NCI-H1417 (cell line): ENCODE measurements around the gene PPP1R9A.

ENCODE experiments used
- DNase-seq, 3 experiments: peaks; one replicate each; lab custom pipeline; 2025; lab: John Stamatoyannopoulos, UW

PPP1R9A gene

DNA sequence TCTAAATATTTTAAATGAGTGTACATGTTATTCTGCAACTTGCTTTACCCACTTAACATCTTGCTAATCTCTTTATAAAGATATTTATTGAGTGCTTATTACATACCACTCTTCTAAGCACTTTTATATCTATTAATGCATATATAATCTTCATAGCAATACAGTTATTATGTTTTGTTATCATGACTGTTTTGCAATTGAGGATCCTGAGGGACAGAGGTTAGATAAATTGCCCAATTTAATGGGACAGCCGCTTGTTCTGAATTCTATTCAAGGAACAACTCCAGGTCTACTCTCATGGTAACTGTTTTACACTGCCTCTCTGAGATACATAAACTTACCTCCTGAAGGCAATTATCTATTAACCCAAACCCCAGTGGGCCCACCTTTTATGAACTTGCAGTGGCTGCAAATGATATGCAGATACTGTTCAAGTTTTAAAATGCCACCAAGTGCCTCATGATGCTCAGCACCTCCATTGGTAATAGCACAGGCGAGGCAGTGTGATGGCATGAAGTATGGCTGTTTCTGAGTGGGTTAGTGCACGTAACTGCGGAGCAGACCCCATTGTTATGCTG lies 356.5 kb downstream of the PPP1R9A start:
- DNase-seq = no peak

DNA sequence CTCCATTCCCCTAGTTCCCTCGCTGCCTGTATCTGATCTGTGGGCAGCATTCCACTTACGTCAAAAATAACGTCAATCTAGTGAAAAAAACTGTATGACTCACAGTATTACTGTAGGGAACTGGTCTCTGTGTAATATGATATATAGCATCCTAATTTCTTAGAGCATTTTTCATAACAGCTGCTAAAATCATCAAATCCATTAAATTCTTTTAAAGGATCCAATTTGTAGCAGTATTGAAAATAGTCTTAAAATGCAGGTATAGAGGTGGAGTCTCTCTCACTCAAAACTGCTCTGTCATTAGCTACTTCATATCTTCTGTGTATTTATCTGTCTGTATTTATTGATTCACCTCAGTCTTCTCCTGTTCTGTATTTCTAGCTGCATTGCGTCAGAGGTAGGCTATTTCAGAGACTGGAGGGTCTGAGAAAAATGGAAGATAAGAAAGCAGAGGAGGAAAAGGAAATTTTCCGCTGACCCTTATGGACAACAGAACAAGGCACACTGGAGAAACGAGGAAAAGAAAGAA lies 357.0 kb downstream of the PPP1R9A start:
- no peak for DNase-seq

DNA sequence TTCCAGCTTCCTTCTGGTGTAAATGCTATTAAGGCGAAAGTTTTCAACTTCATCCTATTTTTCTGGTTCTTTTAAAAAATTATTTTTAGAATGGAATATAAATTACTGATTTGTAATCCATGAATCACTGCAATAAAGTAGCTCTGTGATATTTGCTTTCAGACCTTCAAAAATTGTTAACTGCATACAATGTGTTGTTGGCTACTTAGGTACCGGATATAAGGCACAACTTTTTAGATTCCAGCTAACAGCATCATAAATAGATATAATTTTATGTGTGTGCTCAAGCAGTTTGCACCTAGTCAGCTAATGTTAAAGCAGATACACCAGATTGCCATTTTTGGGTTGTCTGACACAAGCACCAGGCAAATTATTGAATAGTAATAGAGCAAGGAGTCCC lies 358.2 kb downstream of the PPP1R9A start:
- no peak for DNase-seq

DNA sequence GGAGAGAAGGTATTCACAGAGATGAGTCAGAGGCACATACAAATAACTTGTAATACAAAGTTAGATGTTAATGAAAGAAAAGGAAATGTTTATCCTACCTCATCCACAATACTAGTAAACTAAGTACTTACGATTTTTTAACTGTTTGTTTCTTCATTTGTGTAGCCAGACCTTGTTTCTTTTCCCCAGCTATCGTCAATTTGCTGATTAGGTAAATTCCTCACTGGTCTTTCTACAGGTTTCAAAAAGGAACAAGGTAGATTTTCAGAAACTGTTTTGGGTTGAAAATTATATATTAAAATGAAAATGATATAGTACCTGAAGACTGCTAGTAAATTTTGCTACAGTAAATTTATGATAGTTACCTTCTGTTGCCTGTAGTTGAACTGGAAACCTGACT lies 360.4 kb downstream of the PPP1R9A start:
- DNase-seq = no peak

DNA sequence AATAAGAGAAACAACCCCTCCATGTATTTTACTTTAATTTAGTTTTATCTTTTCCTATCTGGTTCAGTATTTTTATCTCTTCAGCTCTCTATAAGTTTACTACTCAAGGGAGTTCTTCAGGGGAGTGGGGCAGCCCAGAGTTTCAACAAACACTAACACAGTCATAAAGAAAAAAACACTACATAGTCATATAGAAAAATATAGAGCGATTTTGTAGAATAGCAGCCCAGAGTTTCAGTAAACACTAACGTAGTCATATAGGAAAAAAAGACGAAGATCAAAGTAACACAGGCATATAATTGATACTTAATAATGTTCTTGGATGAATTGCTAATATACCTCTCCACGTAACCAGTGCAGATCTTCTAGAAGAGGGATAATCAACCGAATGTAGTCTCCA lies 362.2 kb downstream of the PPP1R9A start:
- no peak for DNase-seq

DNA sequence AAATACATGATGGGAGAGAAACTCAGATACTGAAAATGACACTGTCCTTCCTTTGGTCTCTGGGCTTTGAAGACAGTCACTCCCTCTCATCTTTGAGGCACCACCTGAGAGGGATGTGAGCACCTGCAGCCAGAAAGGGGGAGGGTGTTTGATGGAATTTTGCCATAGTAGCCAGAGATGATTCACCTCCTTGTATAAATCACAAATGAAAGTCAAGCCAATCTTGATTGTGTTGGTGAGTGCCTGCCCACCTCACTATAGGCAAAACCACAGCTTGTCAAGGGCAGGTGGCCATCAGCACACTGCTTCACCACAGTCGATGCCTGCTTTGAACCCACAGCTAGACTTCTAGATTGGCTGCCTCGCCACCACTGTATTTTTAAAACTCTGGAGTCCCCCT lies 368.7 kb downstream of the PPP1R9A start:
- no peak for DNase-seq

DNA sequence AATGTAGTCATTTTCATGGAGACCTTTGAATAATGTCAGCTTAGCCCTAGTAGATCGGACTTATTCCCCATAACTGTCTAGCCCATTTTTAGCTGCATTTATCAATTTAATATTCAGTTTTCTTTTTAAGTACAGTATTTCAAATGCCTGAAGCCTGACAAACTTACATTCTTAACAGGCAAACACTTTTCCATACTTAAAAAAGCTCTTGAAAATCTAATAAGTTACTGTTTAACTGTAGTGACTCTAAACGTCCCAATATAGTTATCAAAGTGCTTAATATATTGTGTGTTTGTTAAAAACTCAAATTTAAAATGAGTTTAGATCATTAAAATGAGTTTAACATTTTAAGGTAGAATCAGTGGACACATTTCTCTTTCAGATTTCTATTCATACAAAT lies 372.0 kb downstream of the PPP1R9A start:
- DNase-seq = no peak

DNA sequence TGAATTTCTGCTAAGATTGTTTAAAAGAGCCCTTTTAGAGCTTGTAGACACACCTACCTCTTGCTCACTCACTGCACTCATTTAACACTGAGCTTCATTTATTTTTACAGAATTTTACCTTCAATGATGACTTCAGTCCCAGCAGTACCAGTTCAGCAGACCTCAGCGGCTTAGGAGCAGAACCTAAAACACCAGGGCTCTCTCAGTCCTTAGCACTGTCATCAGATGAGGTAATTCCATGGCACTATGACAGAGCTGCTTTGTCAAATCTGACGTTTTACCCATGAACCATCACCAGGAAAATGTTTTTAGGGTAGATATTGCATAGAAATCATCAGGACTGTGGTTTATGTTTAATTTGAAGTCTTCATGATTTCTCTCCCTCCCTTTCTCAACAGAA lies 378.7 kb downstream of the PPP1R9A start:
- no peak for DNase-seq

DNA sequence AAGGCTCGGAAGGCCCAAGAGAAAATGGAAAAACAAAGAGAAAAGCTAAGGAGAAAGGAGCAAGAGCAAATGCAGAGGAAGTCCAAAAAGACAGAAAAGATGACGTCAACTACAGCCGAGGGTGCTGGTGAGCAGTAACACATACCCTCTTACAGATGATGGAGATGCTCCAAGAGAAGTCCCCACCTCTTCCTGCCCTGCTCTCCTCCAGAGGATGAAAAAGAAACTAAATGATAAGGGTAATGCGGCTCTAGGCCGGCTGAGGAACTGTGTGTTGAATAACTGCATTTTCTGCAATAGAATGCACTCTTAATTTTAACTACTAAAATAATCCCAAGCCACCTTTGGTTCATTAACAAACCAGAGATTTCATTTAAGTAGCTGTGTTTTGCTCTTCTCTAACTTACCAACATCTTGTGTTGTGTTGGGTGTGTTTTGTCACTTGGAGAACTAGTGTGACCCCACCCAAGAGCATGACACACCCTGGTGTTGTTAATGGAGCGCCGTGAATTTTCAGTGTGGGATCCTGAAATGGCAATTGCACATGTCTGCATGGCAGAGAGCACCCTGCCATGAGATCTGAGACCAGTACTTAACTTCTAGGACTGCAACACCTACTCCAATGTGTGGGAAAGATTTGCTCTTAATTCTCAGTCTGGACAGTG lies 382.9 kb downstream of the PPP1R9A start:
- DNase-seq = no peak

DNA sequence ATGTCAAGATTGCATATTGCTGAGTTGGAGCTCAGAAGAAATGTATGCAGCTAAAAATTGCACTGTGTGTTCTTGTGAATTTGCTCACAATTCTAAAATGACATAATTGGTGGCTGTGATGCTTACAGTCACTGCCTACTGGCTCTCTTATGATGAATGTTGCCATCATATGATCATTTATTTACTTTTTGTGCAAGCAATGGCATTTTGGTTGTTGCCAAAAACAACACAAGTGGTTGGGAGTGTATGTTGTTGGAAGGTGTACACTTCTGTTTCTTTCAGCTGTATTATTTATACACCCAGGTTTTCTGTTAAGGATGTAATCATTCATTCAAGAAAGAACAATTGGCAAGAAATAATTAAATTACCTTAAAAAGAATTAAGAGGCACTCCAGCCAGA lies 388.0 kb downstream of the PPP1R9A start:
- DNase-seq = peak in 1 of 3 experiments; percentile 25

DNA sequence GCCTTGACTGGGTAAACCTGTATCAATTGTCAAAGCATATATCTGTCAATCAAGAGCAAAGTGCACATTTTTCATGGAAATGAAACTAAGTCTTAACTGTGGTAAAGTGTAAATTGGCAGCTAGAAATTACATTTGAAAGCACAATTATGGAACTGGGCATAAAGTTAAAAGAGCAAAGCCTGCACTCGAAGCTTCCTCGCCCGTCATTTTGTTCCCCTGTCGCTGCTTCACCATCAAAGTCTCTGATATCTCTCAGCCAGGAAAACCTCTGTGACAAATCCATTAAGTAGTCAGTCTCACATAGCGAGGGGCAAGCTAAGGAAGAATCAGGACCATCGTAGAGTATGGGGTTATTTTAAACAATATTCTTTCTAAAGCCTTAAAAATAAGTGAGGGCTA lies 389.1 kb downstream of the PPP1R9A start:
- DNase-seq = no peak

DNA sequence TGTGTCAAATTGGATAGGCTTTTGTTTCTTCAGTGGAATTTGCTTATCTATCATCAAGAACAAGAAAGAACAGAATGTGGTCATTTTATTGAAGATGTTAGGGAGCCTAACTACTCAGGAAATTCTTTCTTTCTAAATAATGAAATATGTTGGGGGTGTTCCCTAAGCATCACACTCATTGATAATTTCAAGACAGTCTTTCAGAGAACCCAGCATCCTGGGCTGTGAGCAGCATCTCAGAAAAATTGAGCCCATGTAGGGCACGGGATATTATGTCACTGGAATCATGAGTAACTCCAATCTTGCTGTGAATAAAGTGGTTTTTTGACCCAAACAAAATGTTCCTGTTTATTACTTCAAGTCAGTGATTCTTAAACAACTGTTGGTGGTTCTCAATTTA lies 389.6 kb downstream of the PPP1R9A start:
- no peak for DNase-seq

DNA sequence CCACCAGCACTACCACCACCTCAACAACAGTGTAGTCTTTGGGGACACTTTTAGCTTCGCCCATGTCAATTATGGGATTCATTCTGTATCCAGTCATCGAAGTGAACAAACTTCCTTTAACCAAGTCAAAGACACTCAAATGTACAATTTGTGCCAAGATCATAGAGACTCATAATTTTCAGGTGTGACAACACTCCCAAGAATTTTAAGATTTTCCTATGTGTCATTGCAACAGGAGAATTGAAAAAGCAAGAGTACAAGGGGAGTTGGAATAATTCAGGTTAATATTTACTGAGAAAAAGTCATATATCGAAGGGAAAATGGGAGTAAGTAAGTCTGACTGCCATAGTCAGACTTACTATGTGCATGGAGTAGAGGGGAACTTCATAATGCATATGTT lies 390.7 kb downstream of the PPP1R9A start:
- DNase-seq = no peak

DNA sequence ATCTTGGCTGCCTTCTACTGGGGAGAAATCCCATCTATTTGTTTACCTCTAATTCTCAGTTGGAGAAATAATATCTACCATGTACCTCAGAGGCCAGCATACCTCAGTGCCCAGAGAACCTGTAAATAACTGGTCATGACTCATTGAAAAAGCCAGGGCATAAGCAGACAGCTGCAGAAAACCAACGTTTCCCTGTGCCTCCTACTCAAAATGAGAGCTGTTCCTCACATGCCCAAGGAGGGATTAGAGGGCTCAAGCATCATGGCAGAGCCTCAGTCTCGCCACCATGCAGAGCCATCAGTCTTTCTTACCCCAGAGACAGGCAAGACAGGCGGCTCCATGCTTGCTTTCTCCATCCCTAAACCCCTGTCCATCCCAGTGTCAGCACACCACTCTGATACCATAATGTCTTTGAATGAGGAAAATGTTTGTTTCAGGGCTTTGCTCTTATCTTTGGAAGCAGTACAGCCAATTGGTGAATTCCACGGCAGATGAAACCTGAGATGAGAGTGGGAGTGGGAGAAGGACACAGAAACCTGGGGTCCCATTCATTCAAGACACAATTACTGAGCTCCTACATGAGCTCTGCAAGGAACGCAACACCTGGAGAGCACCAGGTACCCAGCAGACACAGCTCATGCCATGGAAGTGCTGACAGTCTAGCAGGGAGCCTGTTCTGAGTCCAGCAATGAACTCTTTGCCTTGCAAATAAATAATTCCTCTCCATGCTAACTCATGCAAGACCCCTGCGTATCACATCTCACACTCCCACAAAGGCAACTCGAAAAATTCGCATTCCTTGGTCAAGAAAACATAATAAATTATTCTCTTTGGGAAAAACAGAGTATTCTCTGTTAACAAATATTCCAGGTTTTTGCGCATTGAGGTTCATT lies 395.9 kb downstream of the PPP1R9A start:
- peak in 1 of 3 experiments; percentile 30 for DNase-seq

DNA sequence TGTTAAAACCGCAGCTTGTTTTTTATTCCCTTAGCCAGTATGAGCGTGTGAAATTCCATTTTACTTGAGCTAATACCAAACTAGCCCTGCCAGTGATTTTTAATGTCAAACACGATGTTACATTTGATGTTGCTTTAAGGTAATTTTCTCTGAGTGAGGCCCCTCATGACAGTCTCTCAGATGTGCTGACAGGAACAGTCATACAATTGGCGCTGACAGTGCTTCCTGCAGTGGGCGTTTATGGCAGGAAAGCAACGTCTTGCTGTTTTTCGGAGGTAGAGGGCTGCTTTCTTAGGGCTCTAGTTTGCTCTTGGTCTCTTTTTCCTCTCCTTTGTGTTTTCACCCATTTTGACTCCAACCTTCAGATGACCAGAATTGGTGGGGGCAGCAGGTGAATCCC lies 397.6 kb downstream of the PPP1R9A start:
- no peak for DNase-seq

DNA sequence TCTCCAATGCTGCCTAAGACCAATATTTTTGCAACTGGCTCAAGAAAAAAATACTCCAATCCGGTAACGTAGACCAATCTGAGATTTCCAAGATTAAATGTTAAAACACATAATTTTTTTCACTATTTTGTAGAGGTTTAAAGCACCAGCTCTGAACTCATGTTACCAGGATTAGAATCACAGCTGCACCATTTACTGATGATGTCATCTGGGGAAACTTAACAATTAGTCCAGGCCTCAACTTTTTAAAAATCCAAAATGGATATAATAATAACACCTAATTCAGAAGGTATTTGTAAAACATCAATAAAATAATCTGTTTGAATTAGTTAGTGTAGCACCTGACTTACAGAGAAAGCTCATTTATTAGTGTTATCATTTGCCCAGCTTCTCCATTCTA lies 402.6 kb downstream of the PPP1R9A start:
- no peak for DNase-seq

DNA sequence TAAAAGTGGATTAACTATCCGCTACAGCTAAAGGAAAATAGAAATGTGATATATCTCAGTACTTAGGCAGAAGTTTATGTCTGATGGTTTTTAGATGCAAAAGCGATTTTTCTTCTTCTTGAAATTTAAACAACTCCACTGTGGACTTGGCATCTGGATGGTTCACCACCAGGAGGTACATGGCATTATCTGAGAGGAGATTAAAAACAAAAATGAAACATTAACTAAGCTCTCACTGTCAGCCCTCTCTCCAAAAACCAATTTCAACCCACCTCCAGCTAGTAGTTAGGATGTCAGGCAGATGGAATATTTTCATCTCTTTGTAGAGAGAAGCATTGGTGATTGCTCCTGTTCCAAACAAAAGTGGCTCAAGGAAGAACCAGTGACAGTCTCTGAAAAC lies 404.0 kb downstream of the PPP1R9A start:
- no peak for DNase-seq

DNA sequence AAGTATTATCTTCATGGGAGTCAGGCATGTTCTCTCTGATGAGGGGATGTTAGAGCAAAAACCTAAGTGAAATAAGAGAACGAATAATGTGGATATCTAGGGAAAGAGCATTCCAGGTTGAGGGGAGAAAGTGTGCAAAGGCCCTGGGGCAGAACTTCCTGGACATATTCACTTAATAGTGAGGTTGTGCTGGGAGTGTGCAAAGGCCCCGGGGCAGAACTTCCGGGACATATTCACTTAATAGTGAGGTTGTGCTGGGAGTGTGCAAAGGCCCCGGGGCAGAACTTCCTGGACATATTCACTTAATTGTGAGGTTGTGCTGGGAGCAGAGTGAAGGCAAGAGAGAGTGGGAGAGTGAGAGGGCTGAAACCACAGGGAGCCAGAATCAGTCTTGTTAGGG lies 405.2 kb downstream of the PPP1R9A start:
- no peak for DNase-seq

DNA sequence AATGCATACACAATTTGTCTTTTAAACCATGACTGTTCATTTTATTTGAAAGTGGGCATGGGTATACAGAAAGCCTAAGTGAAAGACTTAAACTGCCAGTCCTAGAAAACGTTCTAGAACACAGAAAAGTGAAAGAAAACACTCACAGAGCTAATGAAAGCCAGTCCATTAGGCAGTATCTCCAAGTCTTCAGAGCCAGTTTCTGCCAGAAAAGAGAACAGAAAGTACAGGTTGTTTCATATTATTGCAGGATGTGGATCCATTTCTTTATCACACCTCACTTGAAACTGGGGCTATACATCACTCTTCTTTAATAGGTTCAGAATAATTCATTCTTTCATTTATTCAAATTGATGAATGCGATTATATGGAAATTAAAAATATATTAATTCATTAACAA lies 409.2 kb downstream of the PPP1R9A start:
- no peak for DNase-seq

DNA sequence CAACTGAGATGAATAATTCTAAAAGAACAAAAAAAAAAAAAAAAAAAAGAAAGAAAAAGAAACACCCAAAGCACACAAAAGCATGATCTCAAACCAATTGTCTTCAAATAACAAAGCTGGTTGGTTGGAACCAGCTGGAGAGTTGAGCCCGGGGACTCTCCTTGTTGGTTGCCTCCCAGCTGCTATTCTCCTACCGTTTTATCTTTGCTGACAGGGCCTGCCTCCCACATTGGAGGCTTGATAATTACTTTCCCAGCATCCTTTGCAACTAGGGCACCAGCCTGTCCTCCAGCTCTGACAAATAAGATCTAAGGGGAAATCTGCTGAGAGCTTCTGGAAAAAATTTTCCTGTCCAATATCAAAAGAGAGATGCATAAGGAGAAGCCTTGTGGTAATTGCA lies 410.2 kb downstream of the PPP1R9A start:
- peak in 1 of 3 experiments; percentile 35 for DNase-seq

DNA sequence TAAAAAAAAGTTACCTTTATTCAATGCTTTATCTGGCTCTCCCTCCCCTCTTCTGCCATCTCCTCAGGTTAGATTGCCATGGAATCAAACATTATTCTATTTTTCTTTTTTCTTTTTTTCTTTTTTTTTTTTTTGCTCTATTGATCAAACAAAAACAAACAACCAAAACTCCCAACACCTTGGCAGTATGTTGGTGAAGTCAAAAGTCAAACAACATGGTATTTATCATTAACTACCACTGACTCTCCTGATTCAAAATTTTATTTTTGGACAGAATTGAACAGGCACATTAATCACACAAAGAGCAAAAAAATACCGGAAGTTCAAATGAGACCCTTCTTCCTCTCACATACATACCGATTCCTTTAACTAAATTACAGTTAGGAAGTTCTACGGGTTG lies 410.6 kb downstream of the PPP1R9A start:
- no peak for DNase-seq

DNA sequence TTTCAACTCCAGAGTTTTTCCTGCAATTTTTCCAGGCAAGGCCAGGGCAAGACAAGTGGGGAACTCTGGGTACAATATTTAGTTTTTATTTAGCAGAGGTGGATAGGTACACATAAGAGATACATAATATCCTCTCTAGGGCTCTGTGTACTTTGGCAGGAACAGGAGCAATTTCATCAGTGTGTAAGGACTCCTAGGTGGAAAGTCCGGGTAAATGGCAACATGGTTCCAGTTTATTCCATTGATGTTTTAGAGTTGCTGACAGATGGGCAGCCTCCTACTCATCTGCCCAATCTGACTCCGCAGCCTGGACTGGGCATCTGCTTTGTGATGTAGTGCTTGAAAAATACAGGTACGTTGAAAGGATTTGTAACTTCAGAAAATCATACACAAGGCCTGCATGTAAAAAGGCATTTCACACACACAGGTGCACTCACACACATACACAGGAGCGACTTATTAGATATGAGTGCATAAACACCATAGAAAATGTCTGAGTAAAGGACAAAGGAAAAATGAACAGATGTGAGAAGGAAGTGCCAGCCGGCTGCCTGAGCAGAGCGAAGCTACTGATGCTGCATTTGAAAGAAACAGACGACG lies 411.2 kb downstream of the PPP1R9A start:
- DNase-seq = peak in 1 of 3 experiments; percentile 51

DNA sequence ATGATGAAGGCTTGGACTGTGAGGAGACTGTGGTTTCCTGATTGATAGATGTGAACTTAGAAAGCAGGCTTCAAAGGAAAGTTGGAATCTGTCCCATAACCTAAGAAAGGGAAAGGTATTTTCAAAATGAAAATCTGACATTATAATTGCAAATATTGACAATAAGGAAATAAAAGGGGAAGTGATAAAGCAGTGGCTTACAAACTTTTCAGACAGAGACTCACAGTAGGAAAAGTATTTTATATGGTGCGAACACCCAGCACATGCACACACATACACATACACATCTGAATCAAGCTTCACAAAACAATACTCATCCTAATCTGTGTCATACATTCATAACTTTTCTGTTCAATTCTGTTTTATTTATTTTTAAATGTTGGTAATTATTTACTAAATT lies 412.2 kb downstream of the PPP1R9A start:
- DNase-seq = no peak
